Neural cell (in vitro differentiated cells): ENCODE data around the gene LAP3.

ENCODE experiments used
- EP300 ChIP-seq: fragments of 450-650 bp; conservative IDR thresholded peaks from 2 replicates; pipeline ENCODE4 v1.6.1; 2014; ENCODE audit warnings: antibody characterized with exemption, mild to moderate bottlenecking, moderate library complexity; ENCODE audit not compliant: poor library complexity, severe bottlenecking
- EZH2 ChIP-seq: fragments of 200-600, 300-800 bp; shearing (Covaris generic), sonication (generic); IDR thresholded peaks from 2 replicates; pipeline ENCODE4 v1.6.1; 2014; ENCODE audit warnings: antibody characterized with exemption, low read length, borderline replicate concordance, mild to moderate bottlenecking; ENCODE audit not compliant: insufficient read depth, poor library complexity, severe bottlenecking
- MXI1 ChIP-seq: fragments of 450-650 bp; conservative IDR thresholded peaks from 2 replicates; pipeline ENCODE4 v1.6.1; 2014; ENCODE audit warnings: antibody characterized with exemption, mild to moderate bottlenecking; ENCODE audit not compliant: poor library complexity, severe bottlenecking
- POLR2AphosphoS5 ChIP-seq: IDR thresholded peaks from 2 replicates; pipeline ENCODE4 v1.6.1; 2012
- RAD21 ChIP-seq: fragments of 450-650 bp; conservative IDR thresholded peaks from 2 replicates; pipeline ENCODE4 v1.6.1; 2014; ENCODE audit warnings: antibody characterized with exemption, mild to moderate bottlenecking, moderate library complexity
- SMC3 ChIP-seq: fragments of 450-650 bp; conservative IDR thresholded peaks from 2 replicates; pipeline ENCODE4 v1.6.1; 2014; ENCODE audit warnings: antibody characterized with exemption, mild to moderate bottlenecking, moderate library complexity; ENCODE audit not compliant: poor library complexity
- TAF1 ChIP-seq: IDR thresholded peaks from 2 replicates; pipeline ENCODE4 v1.6.1; 2012; ENCODE audit warnings: low read depth
- TF ChIP-seq, protein P1 (sequence below): fragments of 450-650 bp; IDR thresholded peaks from 2 replicates; pipeline ENCODE4 v1.5.1; 2014; ENCODE audit warnings: antibody characterized with exemption, mild to moderate bottlenecking, moderate library complexity; ENCODE audit not compliant: poor library complexity, severe bottlenecking
- TF ChIP-seq, protein P2 (sequence below): IDR thresholded peaks from 2 replicates; pipeline ENCODE4 v1.6.1; 2012; ENCODE audit warnings: borderline replicate concordance

DNA sequence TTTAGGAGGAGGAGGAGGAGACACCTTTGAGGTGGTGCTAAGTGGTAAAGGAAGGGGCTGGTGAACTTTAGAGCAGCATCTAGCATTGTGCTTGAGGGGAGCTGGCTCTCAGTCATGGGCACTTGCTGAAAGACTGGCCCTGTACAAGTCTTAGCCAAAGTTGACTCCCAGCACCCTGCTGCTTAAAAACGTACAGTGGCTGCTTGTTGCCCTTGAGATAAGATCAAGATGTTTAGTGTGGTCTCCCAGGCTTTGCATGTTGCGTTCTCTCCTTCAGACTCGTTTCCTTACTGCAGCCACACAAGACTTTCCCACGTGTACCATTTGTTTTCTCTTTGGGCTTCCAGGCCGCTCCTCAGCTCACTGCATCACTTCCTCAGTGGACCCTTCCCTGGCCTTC, 39.3 kb downstream of the LAP3 start:
- TF ChIP-seq, protein P1, sequence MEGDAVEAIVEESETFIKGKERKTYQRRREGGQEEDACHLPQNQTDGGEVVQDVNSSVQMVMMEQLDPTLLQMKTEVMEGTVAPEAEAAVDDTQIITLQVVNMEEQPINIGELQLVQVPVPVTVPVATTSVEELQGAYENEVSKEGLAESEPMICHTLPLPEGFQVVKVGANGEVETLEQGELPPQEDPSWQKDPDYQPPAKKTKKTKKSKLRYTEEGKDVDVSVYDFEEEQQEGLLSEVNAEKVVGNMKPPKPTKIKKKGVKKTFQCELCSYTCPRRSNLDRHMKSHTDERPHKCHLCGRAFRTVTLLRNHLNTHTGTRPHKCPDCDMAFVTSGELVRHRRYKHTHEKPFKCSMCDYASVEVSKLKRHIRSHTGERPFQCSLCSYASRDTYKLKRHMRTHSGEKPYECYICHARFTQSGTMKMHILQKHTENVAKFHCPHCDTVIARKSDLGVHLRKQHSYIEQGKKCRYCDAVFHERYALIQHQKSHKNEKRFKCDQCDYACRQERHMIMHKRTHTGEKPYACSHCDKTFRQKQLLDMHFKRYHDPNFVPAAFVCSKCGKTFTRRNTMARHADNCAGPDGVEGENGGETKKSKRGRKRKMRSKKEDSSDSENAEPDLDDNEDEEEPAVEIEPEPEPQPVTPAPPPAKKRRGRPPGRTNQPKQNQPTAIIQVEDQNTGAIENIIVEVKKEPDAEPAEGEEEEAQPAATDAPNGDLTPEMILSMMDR: no peak
- TF ChIP-seq SMC3: no peak
- no peak for TF ChIP-seq MXI1
- no peak for TF ChIP-seq EZH2
- TF ChIP-seq RAD21: no peak
- TF ChIP-seq, protein P2, sequence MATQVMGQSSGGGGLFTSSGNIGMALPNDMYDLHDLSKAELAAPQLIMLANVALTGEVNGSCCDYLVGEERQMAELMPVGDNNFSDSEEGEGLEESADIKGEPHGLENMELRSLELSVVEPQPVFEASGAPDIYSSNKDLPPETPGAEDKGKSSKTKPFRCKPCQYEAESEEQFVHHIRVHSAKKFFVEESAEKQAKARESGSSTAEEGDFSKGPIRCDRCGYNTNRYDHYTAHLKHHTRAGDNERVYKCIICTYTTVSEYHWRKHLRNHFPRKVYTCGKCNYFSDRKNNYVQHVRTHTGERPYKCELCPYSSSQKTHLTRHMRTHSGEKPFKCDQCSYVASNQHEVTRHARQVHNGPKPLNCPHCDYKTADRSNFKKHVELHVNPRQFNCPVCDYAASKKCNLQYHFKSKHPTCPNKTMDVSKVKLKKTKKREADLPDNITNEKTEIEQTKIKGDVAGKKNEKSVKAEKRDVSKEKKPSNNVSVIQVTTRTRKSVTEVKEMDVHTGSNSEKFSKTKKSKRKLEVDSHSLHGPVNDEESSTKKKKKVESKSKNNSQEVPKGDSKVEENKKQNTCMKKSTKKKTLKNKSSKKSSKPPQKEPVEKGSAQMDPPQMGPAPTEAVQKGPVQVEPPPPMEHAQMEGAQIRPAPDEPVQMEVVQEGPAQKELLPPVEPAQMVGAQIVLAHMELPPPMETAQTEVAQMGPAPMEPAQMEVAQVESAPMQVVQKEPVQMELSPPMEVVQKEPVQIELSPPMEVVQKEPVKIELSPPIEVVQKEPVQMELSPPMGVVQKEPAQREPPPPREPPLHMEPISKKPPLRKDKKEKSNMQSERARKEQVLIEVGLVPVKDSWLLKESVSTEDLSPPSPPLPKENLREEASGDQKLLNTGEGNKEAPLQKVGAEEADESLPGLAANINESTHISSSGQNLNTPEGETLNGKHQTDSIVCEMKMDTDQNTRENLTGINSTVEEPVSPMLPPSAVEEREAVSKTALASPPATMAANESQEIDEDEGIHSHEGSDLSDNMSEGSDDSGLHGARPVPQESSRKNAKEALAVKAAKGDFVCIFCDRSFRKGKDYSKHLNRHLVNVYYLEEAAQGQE: no peak
- no peak for TF ChIP-seq POLR2AphosphoS5
- TF ChIP-seq TAF1: no peak
- TF ChIP-seq EP300: no peak
